Transverse colon (tissue), 4 donors: Measurements from ENCODE around the gene VCP. TPM values are rescaled to one million over a fixed set of nuclear protein-coding genes. Genes with fewer than 3 reads are reported as not detected.

Source experiments
- DNase-seq: peaks from one replicate; pipeline ENCODE4 v3.0.0-alpha.2; 2019
- H3K27ac ChIP-seq, 4 donors: fragments of 200-600 bp; sonication (generic); 2 replicates each; pipeline ENCODE4 v1.5.1; 2016 to 2018; ENCODE audit warnings: inconsistent platforms in 4 of 4
- H3K27me3 ChIP-seq: fragments of 200-600 bp; sonication (generic); 2 replicates; pipeline ENCODE4 v1.5.1; 2017; ENCODE audit warnings: inconsistent platforms
- H3K36me3 ChIP-seq, 4 donors: fragments of 200-600 bp; sonication (generic); 2 replicates each; pipeline ENCODE4 v1.5.1; 2017 to 2019; ENCODE audit warnings: inconsistent platforms in 4 of 4
- H3K4me1 ChIP-seq, 4 donors: fragments of 200-600 bp; sonication (generic); 2 replicates each; pipeline ENCODE4 v1.5.1; 2017 to 2020; ENCODE audit warnings: inconsistent platforms in 4 of 4
- H3K4me3 ChIP-seq, 4 donors: fragments of 200-600 bp; sonication (generic); 1 replicate in 1 of 4; 2 replicates in 3 of 4; pipeline versions ENCODE4 v1.5.1 to v1.6.1; 2017 to 2019; ENCODE audit warnings: inconsistent platforms in 4 of 4
- H3K9me3 ChIP-seq, 2 donors: fragments of 200-600 bp; sonication (generic); 2 replicates each; pipeline ENCODE4 v1.5.1; 2017 to 2019; ENCODE audit warnings: inconsistent platforms in 2 of 2
- CTCF ChIP-seq, 5 experiments: fragments of 200-600 bp in 3 of 5; fragments of 450-650 bp in 2 of 5; sonication (generic) in 3 of 5; IDR thresholded peaks; 1 replicate in 2 of 5; 2 replicates in 3 of 5; pipeline ENCODE4 v1.5.1; 2016 to 2017; ENCODE audit warnings: antibody characterized with exemption in 5 of 5, inconsistent platforms in 3 of 5, mild to moderate bottlenecking in 2 of 5, moderate library complexity in 1 of 5
- EP300 ChIP-seq: sonication (generic); formaldehyde crosslinking; IDR thresholded peaks from one replicate; pipeline ENCODE4 v1.6.1; 2017; ENCODE audit warnings: antibody characterized with exemption, low read depth
- POLR2A ChIP-seq: fragments of 450-650 bp; IDR thresholded peaks from one replicate; pipeline ENCODE4 v1.6.1; 2016; ENCODE audit warnings: antibody characterized with exemption, mild to moderate bottlenecking, moderate library complexity
- POLR2AphosphoS5 ChIP-seq, 3 donors: sonication (generic); formaldehyde crosslinking; IDR thresholded peaks; one replicate each; pipeline ENCODE4 v1.6.1; 2016; ENCODE audit warnings: antibody characterized with exemption in 3 of 3
- WGBS, 2 donors: methylation state at CpG; one replicate each; pipeline ENCODE4 v1.1.5; 2018; ENCODE audit warnings: low coverage in 1 of 2; 5-methylcytosine and 5-hydroxymethylcytosine counted together
- in situ Hi-C, 4 donors: fragments of 200-750 bp; cut with MboI; loops; one replicate each; pipeline versions ENCODE4 v1.15.0 to v1.15.1; 2017; ENCODE audit warnings: low sequenced_read_pairs in 3 of 4, low pct_ligation_motif_present in 1 of 4, low pct_unique_long_range_greater_than_20kb in 1 of 4
- intact Hi-C: fragments of 100-400 bp; cut with DNase I; formaldehyde crosslinking; loops from one replicate; pipeline ENCODE4 v1.15.1; 2023; ENCODE audit warnings: low total_unique reads
- total RNA-seq, 4 donors: library from RNA; depleted of rRNA; stranded (reverse); fragments of >200 nt; gene quantifications; one replicate each; pipeline ENCODE4 v1.1.0, GENCODE V29; 2016

The VCP gene
- total RNA-seq, 4 donors from 2014 or later: 45.3 to 196 (median 124) TPM

- DNase-seq: peak; percentile 40
- Histone ChIP-seq H3K36me3 (peaks cover 0 to 8% (median 3%) of the 10 kb centered on the region in 4 donors), H3K27me3 (no peaks in the 10 kb centered on the region), H3K9me3 (no peaks in the 10 kb centered on the region), H3K4me1 (peaks cover 37 to 60% (median 55%) of the 10 kb centered on the region in 4 donors), H3K4me3 (no peak overlapping the region), H3K27ac (peak overlapping the region; percentile 87 to 96 (median 91))
- intact Hi-C loops (no loop called here), in situ Hi-C loops (loop anchor here (10.0 to 25.0 kb wide), 4 partner anchors 142 to 450 kb away; a partner anchor contains a TSS)
- 73 to 82% methylated on average over 2 to 3 of the region's 3 CpGs for WGBS, 2 donors
- TF ChIP-seq POLR2A: no peak
- TF ChIP-seq POLR2AphosphoS5 (IDR thresholded peaks at IDR 0.05): no peak
- TF ChIP-seq EP300: no peak
- TF ChIP-seq CTCF (IDR thresholded peaks at IDR 0.05): no peak
These were observed 40.0 kb upstream of the VCP start for GRCh38 chr9:35112257-35113020.

GRCh38 chr9:35111001-35111933, 38.8 kb upstream of the VCP start:
- no peaks in the 10 kb centered on the region for H3K27me3 ChIP-seq
- TF ChIP-seq POLR2AphosphoS5 (IDR thresholded peaks at IDR 0.05) (peak; percentile 35 to 63 (median 42)), EP300 (no peak), CTCF (IDR thresholded peaks at IDR 0.05) (no peak), POLR2A (peak; percentile 58)
- DNase-seq: peak; percentile 98
- H3K4me1 ChIP-seq: peaks cover 34 to 50% (median 48%) of the 10 kb centered on the region in 4 donors
- WGBS, 2 donors: 2 to 8% methylated on average over 6 to 51 of the region's 57 CpGs
- H3K27ac ChIP-seq: peak overlapping the region; percentile 87 to 96 (median 91)
- peak overlapping the region; percentile 37 to 82 (median 70) for H3K4me3 ChIP-seq
- intact Hi-C loops: no loop called here
- in situ Hi-C loops: loop anchor here (10.0 to 25.0 kb wide), 4 partner anchors 144 to 451 kb away; a partner anchor contains a TSS
- H3K36me3 ChIP-seq: peaks cover 0 to 18% (median 4%) of the 10 kb centered on the region in 4 donors
- H3K9me3 ChIP-seq: no peaks in the 10 kb centered on the region

GRCh38 chr9:35110327-35110761, 37.9 kb upstream of the VCP start:
- Histone ChIP-seq H3K4me3 (peak overlapping the region in 2 of 4 donors; percentile 71 to 82), H3K27ac (peak overlapping the region; percentile 84 to 96 (median 88)), H3K4me1 (peaks cover 34 to 49% (median 47%) of the 10 kb centered on the region in 4 donors), H3K36me3 (peaks cover 0 to 27% (median 4%) of the 10 kb centered on the region in 4 donors), H3K27me3 (no peaks in the 10 kb centered on the region), H3K9me3 (no peaks in the 10 kb centered on the region)
- intact Hi-C loops: no loop called here
- 49% methylated on average over 3 of the region's 3 CpGs; no CpG with 5 or more reads in 1 of the 2 donors for WGBS, 2 donors
- DNase-seq: no peak
- in situ Hi-C loops: loop anchor here (10.0 to 25.0 kb wide), 4 partner anchors 144 to 452 kb away; a partner anchor contains a TSS
- TF ChIP-seq CTCF (IDR thresholded peaks at IDR 0.05): no peak
- no peak for TF ChIP-seq EP300
- TF ChIP-seq POLR2A: no peak
- TF ChIP-seq POLR2AphosphoS5 (IDR thresholded peaks at IDR 0.05): no peak
